Sigmoid colon (tissue), 7 donors: ENCODE results near the gene DAPK2. TPM values are rescaled to one million over a fixed set of nuclear protein-coding genes. Genes with fewer than 3 reads are reported as not detected.

ENCODE experiments used
- DNase-seq: peaks from one replicate; pipeline ENCODE4 v3.0.0-alpha.2; 2019
- H3K27ac ChIP-seq, 4 donors: fragments of 200-600 bp; sonication (generic); one replicate each; pipeline ENCODE4 v1.5.1; 2016 to 2019; ENCODE audit warnings: mild to moderate bottlenecking in 1 of 4
- H3K27me3 ChIP-seq, 3 donors: fragments of 200-600 bp; sonication (generic); one replicate each; pipeline ENCODE4 v1.5.1; 2019; ENCODE audit warnings: mild to moderate bottlenecking in 1 of 3
- H3K36me3 ChIP-seq, 4 donors: fragments of 200-600 bp; sonication (generic); one replicate each; pipeline ENCODE4 v1.5.1; 2016 to 2019
- H3K4me1 ChIP-seq, 4 donors: fragments of 200-600 bp; sonication (generic); one replicate each; pipeline ENCODE4 v1.5.1; 2017 to 2019
- H3K4me3 ChIP-seq, 4 donors: fragments of 200-600 bp; sonication (generic); one replicate each; pipeline ENCODE4 v1.5.1; 2017 to 2019; ENCODE audit warnings: mild to moderate bottlenecking in 2 of 4, moderate library complexity in 1 of 4
- H3K9me3 ChIP-seq, 4 donors: fragments of 200-600 bp in 3 of 4; sonication (generic) in 3 of 4; one replicate each; pipeline versions ENCODE4 v1.5.1 to v1.6.1; 2013 to 2019
- EP300 ChIP-seq, 4 donors: sonication (generic); formaldehyde crosslinking; IDR thresholded peaks; one replicate each; pipeline ENCODE4 v1.6.1; 2017; ENCODE audit warnings: antibody characterized with exemption in 4 of 4
- POLR2A ChIP-seq, 2 donors: fragments of 450-650 bp; IDR thresholded peaks; one replicate each; pipeline ENCODE4 v1.6.1; 2016; ENCODE audit warnings: antibody characterized with exemption in 2 of 2, mild to moderate bottlenecking in 2 of 2, moderate library complexity in 2 of 2
- POLR2AphosphoS5 ChIP-seq, 4 donors: sonication (generic); formaldehyde crosslinking; IDR thresholded peaks; one replicate each; pipeline ENCODE4 v1.6.1; 2017; ENCODE audit warnings: antibody characterized with exemption in 4 of 4
- WGBS, 2 donors: extraction: QIAGEN DNeasy Blood & Tissue Kit; methylation state at CpG; one replicate each; pipeline ENCODE4 v1.1.7; 2013; 5-methylcytosine and 5-hydroxymethylcytosine counted together
- intact Hi-C: fragments of 100-400 bp; cut with DNase I; formaldehyde crosslinking; loops from one replicate; pipeline ENCODE4 v1.15.1; 2023
- polyA plus RNA-seq, 3 donors: library from polyadenylated mRNA; stranded (reverse); fragments of 200-250 nt; gene quantifications; one replicate each; pipeline ENCODE4 v1.2.3, GENCODE V29; 2013
- total RNA-seq, 4 donors: library from RNA; depleted of rRNA; stranded (reverse); fragments of >200 nt; gene quantifications; one replicate each; pipeline ENCODE4 v1.1.0, GENCODE V29; 2016
- TF ChIP-seq, protein P1 (sequence below), 4 experiments: fragments of 450-650 bp in 3 of 4; fragments of 200-600 bp in 1 of 4; IDR thresholded peaks; one replicate each; pipeline ENCODE4 v1.5.1; 2016 to 2019; ENCODE audit warnings: antibody characterized with exemption in 4 of 4, mild to moderate bottlenecking in 3 of 4, moderate library complexity in 2 of 4
- donor health status: healthy with polysubstance abuse.
- donor health status: Bipolar disorder and iron deficiency.
- donor health status: healthy.

DAPK2 gene
- total and polyA plus RNA-seq, 7 donors: 2.1 to 27.7 (median 5.5) TPM

DNA sequence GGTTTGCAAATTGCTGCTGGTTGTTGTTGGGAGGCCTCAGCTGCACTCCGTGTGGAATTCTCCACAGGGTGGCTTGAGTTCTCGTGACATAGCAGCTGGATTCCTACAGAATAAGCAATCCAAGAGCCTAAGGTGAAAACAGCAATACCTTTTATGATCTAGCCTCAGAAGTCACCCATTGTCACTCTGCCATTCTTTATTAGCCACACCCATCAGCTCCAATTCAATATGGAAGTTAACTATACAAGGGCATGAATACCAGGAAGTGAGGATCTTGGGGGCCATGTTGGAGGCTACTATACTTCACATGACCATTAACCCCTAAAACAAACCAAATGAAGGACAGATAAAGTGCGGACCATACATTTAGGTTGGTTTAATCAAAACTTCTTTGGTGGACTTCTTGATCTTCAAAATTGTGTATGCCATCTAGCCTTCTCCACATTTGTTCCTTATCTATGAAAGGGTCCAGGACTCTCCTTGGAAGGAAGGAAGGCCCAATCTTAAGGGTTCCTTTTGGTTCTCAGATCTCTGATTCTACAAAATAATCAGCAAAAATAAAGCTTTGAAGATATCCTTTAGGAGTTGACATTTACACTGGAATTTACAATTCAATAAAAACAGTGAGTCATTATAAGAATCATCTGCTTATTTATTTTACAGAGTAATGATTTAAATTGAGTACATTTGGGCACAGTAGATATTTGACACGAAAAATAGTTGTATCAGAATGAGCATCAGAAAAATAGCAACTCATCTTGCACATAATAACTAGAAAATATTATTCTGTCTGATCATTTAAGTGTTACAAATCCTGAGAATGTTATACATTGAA is 25.9 kb upstream of the DAPK2 start:
- no peaks in the 10 kb centered on the region for H3K9me3 ChIP-seq
- H3K36me3 ChIP-seq: peaks cover 0 to 20% (median 3%) of the 10 kb centered on the region in 4 donors
- H3K4me1 ChIP-seq: peaks cover 0 to 42% (median 32%) of the 10 kb centered on the region in 4 donors
- H3K27me3 ChIP-seq: no peaks in the 10 kb centered on the region
- intact Hi-C loops: no loop called here
- WGBS, 2 donors: 91 to 92% methylated on average over 4 of the region's 4 CpGs
- H3K27ac ChIP-seq: peak overlapping the region; percentile 48 to 79 (median 72)
- TF ChIP-seq EP300 (IDR thresholded peaks at IDR 0.05) (no peak), POLR2AphosphoS5 (IDR thresholded peaks at IDR 0.05) (no peak), POLR2A (IDR thresholded peaks at IDR 0.05) (no peak)
- TF ChIP-seq, protein P1, sequence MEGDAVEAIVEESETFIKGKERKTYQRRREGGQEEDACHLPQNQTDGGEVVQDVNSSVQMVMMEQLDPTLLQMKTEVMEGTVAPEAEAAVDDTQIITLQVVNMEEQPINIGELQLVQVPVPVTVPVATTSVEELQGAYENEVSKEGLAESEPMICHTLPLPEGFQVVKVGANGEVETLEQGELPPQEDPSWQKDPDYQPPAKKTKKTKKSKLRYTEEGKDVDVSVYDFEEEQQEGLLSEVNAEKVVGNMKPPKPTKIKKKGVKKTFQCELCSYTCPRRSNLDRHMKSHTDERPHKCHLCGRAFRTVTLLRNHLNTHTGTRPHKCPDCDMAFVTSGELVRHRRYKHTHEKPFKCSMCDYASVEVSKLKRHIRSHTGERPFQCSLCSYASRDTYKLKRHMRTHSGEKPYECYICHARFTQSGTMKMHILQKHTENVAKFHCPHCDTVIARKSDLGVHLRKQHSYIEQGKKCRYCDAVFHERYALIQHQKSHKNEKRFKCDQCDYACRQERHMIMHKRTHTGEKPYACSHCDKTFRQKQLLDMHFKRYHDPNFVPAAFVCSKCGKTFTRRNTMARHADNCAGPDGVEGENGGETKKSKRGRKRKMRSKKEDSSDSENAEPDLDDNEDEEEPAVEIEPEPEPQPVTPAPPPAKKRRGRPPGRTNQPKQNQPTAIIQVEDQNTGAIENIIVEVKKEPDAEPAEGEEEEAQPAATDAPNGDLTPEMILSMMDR (IDR thresholded peaks at IDR 0.05): no peak
- DNase-seq: no peak
- no peak overlapping the region for H3K4me3 ChIP-seq

DNA sequence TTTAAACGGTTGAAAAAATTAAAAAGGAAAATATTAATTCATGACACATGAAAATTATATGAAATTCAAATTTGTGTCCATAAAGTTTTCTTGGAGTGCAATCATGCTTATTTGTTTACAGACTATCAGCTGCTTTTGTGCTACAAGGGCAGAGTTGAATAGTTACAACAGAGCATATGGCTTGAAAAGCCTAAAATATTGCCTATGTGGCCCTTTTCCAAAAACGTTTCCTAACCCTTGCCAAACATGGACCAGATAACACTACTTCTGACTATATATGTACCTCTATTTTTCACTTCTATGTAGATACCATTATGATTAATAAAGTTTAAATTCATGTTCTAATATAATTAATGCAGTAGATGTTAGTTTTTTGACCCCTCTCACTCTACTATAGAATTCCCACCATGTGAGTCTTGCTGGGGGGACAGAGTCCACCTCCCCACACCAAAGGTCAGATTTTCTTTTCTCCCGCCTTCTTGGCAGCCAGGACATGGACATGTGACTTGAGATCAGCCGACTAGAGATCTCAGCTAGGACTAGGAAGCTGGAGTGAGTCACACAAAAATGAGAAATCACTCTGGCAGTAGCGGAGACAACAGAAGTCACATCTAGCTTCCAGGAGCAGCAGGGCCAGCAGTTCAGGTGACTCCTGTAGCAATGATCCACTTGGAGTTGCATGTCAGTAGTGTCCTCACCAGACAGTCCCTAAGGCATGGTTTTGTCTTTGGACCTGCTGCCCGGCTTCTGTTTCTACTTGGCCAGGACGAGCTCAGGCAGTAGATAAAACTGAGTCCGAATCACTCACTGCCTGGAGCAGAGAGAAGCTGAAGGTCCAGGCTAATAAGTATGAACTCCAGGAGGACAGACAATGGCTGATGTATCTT is 24.9 kb upstream of the DAPK2 start:
- WGBS, 2 donors: 61 to 76% methylated on average over 8 of the region's 8 CpGs
- peak overlapping the region; percentile 48 to 79 (median 72) for H3K27ac ChIP-seq
- TF ChIP-seq, protein P1 (IDR thresholded peaks at IDR 0.05): no peak
- TF ChIP-seq POLR2AphosphoS5 (IDR thresholded peaks at IDR 0.05) (peak in 3 of 4 donors; percentile 41 to 73 (median 42)), EP300 (IDR thresholded peaks at IDR 0.05) (peak in 1 of 4 donors; percentile 65), POLR2A (IDR thresholded peaks at IDR 0.05) (no peak)
- H3K4me1 ChIP-seq: peaks cover 0 to 42% (median 32%) of the 10 kb centered on the region in 4 donors
- H3K27me3 ChIP-seq: no peaks in the 10 kb centered on the region
- no peak overlapping the region for H3K4me3 ChIP-seq
- no peaks in the 10 kb centered on the region for H3K9me3 ChIP-seq
- H3K36me3 ChIP-seq: peaks cover 0 to 20% (median 3%) of the 10 kb centered on the region in 4 donors
- intact Hi-C loops: no loop called here
- DNase-seq: peak; percentile 90

DNA sequence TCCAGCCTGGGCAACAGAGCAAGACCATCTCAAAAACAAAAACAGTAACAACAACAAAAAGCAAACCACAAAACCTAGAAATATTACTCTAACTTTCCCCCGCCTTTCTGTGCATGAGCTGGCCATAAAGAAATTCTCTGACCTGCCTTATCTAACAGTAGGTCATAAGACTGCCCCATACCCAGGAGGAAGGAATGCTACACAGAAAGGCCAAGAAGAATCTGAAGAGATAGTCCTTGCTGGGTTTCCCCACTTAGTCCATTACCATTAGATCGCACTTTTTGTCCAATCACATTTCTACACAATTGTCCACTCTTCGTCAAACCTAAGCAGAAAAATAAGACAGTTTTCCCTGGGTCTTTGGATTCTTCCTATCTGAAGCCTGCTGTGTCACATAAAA is 23.8 kb upstream of the DAPK2 start:
- peak overlapping the region in 3 of 4 donors; percentile 70 to 79 (median 73) for H3K27ac ChIP-seq
- peaks cover 0 to 42% (median 32%) of the 10 kb centered on the region in 4 donors for H3K4me1 ChIP-seq
- 92% methylated on average over 3 of the region's 3 CpGs for WGBS, 2 donors

DNA sequence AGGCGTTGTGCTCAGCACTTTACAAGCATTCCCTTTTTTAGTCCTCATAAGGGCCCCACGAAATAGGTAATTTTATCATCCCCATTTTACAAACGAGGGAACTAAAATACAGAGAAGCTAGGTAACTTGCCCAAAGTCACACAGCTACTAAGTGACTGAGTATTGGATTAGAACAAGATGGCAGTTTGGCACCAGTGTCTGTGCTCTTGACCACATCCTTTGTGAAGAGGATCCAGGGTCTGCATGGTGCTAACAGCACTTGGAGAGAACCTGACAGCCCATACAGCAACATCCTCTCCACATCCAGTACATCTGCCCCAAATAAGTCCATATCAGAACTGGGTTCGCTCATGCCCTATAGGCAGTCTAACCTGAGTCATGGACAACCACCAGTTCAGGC is 21.8 kb upstream of the DAPK2 start:
- peak overlapping the region in 1 of 4 donors; percentile 5 for H3K4me3 ChIP-seq
- no peak for TF ChIP-seq POLR2AphosphoS5 (IDR thresholded peaks at IDR 0.05)
- TF ChIP-seq, protein P1 (IDR thresholded peaks at IDR 0.05): no peak
- TF ChIP-seq POLR2A (IDR thresholded peaks at IDR 0.05): no peak
- no peak for TF ChIP-seq EP300 (IDR thresholded peaks at IDR 0.05)
- DNase-seq: no peak
- peaks cover 0 to 42% (median 32%) of the 10 kb centered on the region in 4 donors for H3K4me1 ChIP-seq
- intact Hi-C loops: loop anchor here (5.0 to 10.0 kb wide), 2 partner anchors 173 to 316 kb away; no protein-coding TSS in a partner anchor
- H3K9me3 ChIP-seq: no peaks in the 10 kb centered on the region
- no peak overlapping the region for H3K27ac ChIP-seq
- no peaks in the 10 kb centered on the region for H3K27me3 ChIP-seq
- WGBS, 2 donors: 35 to 58% methylated on average over 4 of the region's 4 CpGs
- H3K36me3 ChIP-seq: no peaks in the 10 kb centered on the region

More for the DNA sequence above, 23.8 kb upstream of the DAPK2 start:
- no peak for DNase-seq
- H3K9me3 ChIP-seq: no peaks in the 10 kb centered on the region
- no peaks in the 10 kb centered on the region for H3K27me3 ChIP-seq
- peaks cover 0 to 17% (median 3%) of the 10 kb centered on the region in 4 donors for H3K36me3 ChIP-seq
- intact Hi-C loops: no loop called here
- TF ChIP-seq POLR2AphosphoS5 (IDR thresholded peaks at IDR 0.05) (no peak), EP300 (IDR thresholded peaks at IDR 0.05) (no peak), POLR2A (IDR thresholded peaks at IDR 0.05) (no peak)
- TF ChIP-seq, protein P1 (IDR thresholded peaks at IDR 0.05): no peak
- H3K4me3 ChIP-seq: no peak overlapping the region
